Stimulated activated CD4-positive, alpha-beta T cell treated with anti-CD3 and anti-CD28 coated beads, TNF-alpha, amount 100 ng/mL, for 1 hour (primary cell): ENCODE measurements around the gene CHCHD5.
"Not testable (repeated sequence)": the region's sequence is repeated elsewhere in the genome, so short reads cannot be mapped to it uniquely, and the experiment has no call there.

Experiments used
- DNase-seq, 3 donors: peaks; one replicate each; pipeline ENCODE4 v3.0.0-alpha.2; 2020; ENCODE audit warnings: low read depth in 3 of 3, low spot score in 1 of 3

The CHCHD5 gene

GRCh38 chr2:112584134-112584890, at the start of gene CHCHD5:
CHCHD5 (plus strand) TSS chr2:112584609; CDS start chr2:112584648, 39 bp downstream.
- peak; percentile 78 to 87 (median 83) for DNase-seq

GRCh38 chr2:112534826-112535225, 49.6 kb upstream of the CHCHD5 start:
- DNase-seq: no peak

- DNase-seq: not testable (repeated sequence)
Observed at GRCh38 chr2:112536665-112537064, 47.7 kb upstream of the CHCHD5 start.

GRCh38 chr2:112539306-112539705, 45.1 kb upstream of the CHCHD5 start:
- no peak for DNase-seq

- no peak for DNase-seq
Observed at GRCh38 chr2:112540906-112541305, 43.5 kb upstream of the CHCHD5 start.

GRCh38 chr2:112541315-112542122, 42.9 kb upstream of the CHCHD5 start:
- peak in 1 of 3 donors; percentile 51 for DNase-seq

- DNase-seq: peak; percentile 21 to 56 (median 39)
Observed at GRCh38 chr2:112542123-112542983, 42.1 kb upstream of the CHCHD5 start, which contains the start of gene POLR1B. POLR1B (plus strand) TSS chr2:112542465; CDS start chr2:112542495, 30 bp downstream.

- DNase-seq: no peak
Observed at GRCh38 chr2:112542984-112543661, 41.3 kb upstream of the CHCHD5 start.

- no peak for DNase-seq
Observed at GRCh38 chr2:112547333-112547732, 37.1 kb upstream of the CHCHD5 start.

- DNase-seq: no peak
Observed at GRCh38 chr2:112548980-112549379, 35.4 kb upstream of the CHCHD5 start.

- DNase-seq: no peak
Observed at GRCh38 chr2:112566104-112566503, 18.3 kb upstream of the CHCHD5 start.

- DNase-seq: not testable (repeated sequence)
Observed at GRCh38 chr2:112566508-112566907, 17.9 kb upstream of the CHCHD5 start.

- no peak for DNase-seq
Observed at GRCh38 chr2:112572005-112572404, 12.4 kb upstream of the CHCHD5 start.

- no peak for DNase-seq
Observed at GRCh38 chr2:112577756-112578155, 6.7 kb upstream of the CHCHD5 start.

- DNase-seq: no peak
Observed at GRCh38 chr2:112579241-112579640, 5.2 kb upstream of the CHCHD5 start.

GRCh38 chr2:112580084-112580483, 4.3 kb upstream of the CHCHD5 start:
- no peak for DNase-seq

- no peak for DNase-seq
Observed at GRCh38 chr2:112582314-112582746, 2.1 kb upstream of the CHCHD5 start.

GRCh38 chr2:112583497-112584133, 794 bp upstream of the CHCHD5 start:
- no peak for DNase-seq

GRCh38 chr2:112584891-112585250, 462 bp downstream of the CHCHD5 start:
- DNase-seq: no peak

- DNase-seq: no peak
Observed at GRCh38 chr2:112585400-112585799, 991 bp downstream of the CHCHD5 start.
